Skin of body (tissue), 2 donors: ENCODE data around the gene TBC1D5. TPM values are rescaled to one million over a fixed set of nuclear protein-coding genes. Genes with fewer than 3 reads are reported as not detected.
"Not testable (repeated sequence)": the region's sequence is repeated elsewhere in the genome, so short reads cannot be mapped to it uniquely, and the experiment has no call there.

Source experiments
- DNase-seq: peaks from one replicate; lab custom pipeline; 2025; lab: John Stamatoyannopoulos, UW
- total RNA-seq: library from RNA; depleted of rRNA; stranded (reverse); fragments of >200 nt; gene quantifications from one replicate; pipeline ENCODE4 v1.2.3, GENCODE V29; 2014

TBC1D5 gene
- total RNA-seq, 1 donor from 2014 or later: 99.1 TPM

GRCh38 chr3:17357035-17357710 is 385.3 kb downstream of the TBC1D5 start:
- DNase-seq: no peak

GRCh38 chr3:17356585-17356984 is 385.8 kb downstream of the TBC1D5 start:
- no peak for DNase-seq

GRCh38 chr3:17355591-17355990 is 386.8 kb downstream of the TBC1D5 start:
- DNase-seq: peak; percentile 1

- no peak for DNase-seq
These were observed 388.1 kb downstream of the TBC1D5 start for GRCh38 chr3:17354341-17354740.

- no peak for DNase-seq
These were observed 389.8 kb downstream of the TBC1D5 start for GRCh38 chr3:17352620-17353019.

- not testable (repeated sequence) for DNase-seq
These were observed 391.2 kb downstream of the TBC1D5 start for GRCh38 chr3:17351193-17351592.

GRCh38 chr3:17349093-17349492 is 393.3 kb downstream of the TBC1D5 start:
- no peak for DNase-seq

- no peak for DNase-seq
These were observed 400.3 kb downstream of the TBC1D5 start for GRCh38 chr3:17342119-17342518.

GRCh38 chr3:17340693-17341092 is 401.7 kb downstream of the TBC1D5 start:
- no peak for DNase-seq

GRCh38 chr3:17340261-17340660 is 402.2 kb downstream of the TBC1D5 start:
- no peak for DNase-seq

GRCh38 chr3:17339132-17339575 is 403.3 kb downstream of the TBC1D5 start:
- DNase-seq: no peak

GRCh38 chr3:17336291-17336690 is 406.1 kb downstream of the TBC1D5 start:
- no peak for DNase-seq

- DNase-seq: no peak
These were observed 408.5 kb downstream of the TBC1D5 start for GRCh38 chr3:17333893-17334292.

- DNase-seq: no peak
These were observed 409.0 kb downstream of the TBC1D5 start for GRCh38 chr3:17333446-17333845.

GRCh38 chr3:17330660-17331059 is 411.8 kb downstream of the TBC1D5 start:
- no peak for DNase-seq

GRCh38 chr3:17329927-17330326 is 412.5 kb downstream of the TBC1D5 start:
- DNase-seq: no peak

GRCh38 chr3:17322106-17322793 is 420.2 kb downstream of the TBC1D5 start:
- no peak for DNase-seq

GRCh38 chr3:17320266-17320665 is 422.2 kb downstream of the TBC1D5 start:
- DNase-seq: no peak

- DNase-seq: no peak
These were observed 426.5 kb downstream of the TBC1D5 start for GRCh38 chr3:17315897-17316296.

- no peak for DNase-seq
These were observed 428.3 kb downstream of the TBC1D5 start for GRCh38 chr3:17314171-17314570.

GRCh38 chr3:17313746-17314145 is 428.7 kb downstream of the TBC1D5 start:
- DNase-seq: no peak

GRCh38 chr3:17310983-17311382 is 431.4 kb downstream of the TBC1D5 start:
- DNase-seq: no peak

- no peak for DNase-seq
These were observed 434.5 kb downstream of the TBC1D5 start for GRCh38 chr3:17307887-17308286.
